GM12891 (cell line): Measurements from ENCODE around the gene SYNGAP1.

ENCODE experiments used
- PAX5 ChIP-seq: IDR thresholded peaks from 2 replicates; pipeline ENCODE4 v1.6.1; 2011; ENCODE audit warnings: low read length, moderate library complexity, mild to moderate bottlenecking; ENCODE audit not compliant: insufficient read depth, severe bottlenecking
- POLR2A ChIP-seq: IDR thresholded peaks from 2 replicates; pipeline ENCODE4 v1.6.1; 2011; ENCODE audit warnings: low read depth, low read length, control low read depth
- POLR2AphosphoS5 ChIP-seq: IDR thresholded peaks from 2 replicates; pipeline ENCODE4 v1.6.1; 2011; ENCODE audit warnings: low read depth, low read length, control low read depth
- SPI1 ChIP-seq: IDR thresholded peaks from 2 replicates; pipeline ENCODE4 v1.6.1; 2011; ENCODE audit warnings: low read depth, low read length, control low read depth
- TAF1 ChIP-seq: IDR thresholded peaks from 2 replicates; pipeline ENCODE4 v1.6.1; 2011; ENCODE audit warnings: low read depth, low read length, control low read depth

GRCh38 chr6:33459226-33459625, 39.4 kb downstream of the SYNGAP1 start:
- no peak for TF ChIP-seq POLR2AphosphoS5
- TF ChIP-seq POLR2A = no peak
- no peak for TF ChIP-seq TAF1
- no peak for TF ChIP-seq SPI1
- TF ChIP-seq PAX5 = no peak
